Pons (tissue), 1 donor: ENCODE measurements around the gene GAS6.
"Not testable (repeated sequence)": the region's sequence is repeated elsewhere in the genome, so short reads cannot be mapped to it uniquely, and the experiment has no call there.

Experiments
- DNase-seq: peaks from one replicate; pipeline ENCODE4 v3.0.0-alpha.2; 2016; ENCODE audit warnings: low spot score

GAS6 gene

GRCh38 chr13:113867913-113868312 is 4.0 kb upstream of the GAS6 start:
- not testable (repeated sequence) for DNase-seq

GRCh38 chr13:113865427-113865826 is 1.6 kb upstream of the GAS6 start:
- DNase-seq: no peak

DNA sequence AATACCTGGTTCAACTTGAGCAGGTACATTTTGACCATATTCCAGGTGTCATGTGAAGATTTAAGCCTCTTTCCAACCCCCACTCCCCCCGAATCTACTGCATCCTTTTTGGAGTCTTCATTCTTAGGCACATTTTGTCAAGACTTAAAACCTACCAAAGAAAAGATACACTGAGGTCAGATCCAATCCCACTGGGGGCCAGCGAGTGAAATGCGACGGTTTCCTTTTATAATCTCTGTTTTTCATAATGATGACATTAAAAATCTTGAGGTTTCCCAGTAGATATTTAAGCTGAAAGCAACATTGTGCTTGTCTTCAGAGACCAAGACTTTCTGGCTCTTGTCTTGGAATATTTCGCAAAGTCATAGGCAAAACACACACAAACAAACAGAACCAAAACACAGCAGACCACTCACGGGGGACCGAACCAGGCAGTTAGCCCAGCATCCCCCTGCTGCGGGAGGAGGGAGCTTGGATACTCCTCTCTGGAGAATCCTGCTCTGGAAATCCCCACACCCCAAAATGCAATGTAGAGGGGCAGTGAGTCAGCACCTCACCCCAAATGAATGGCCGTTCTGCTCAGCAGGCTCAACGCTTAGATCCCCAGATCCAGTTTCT is 506 bp upstream of the GAS6 start:
- DNase-seq: no peak

GRCh38 chr13:113862931-113863523 is 849 bp downstream of the GAS6 start:
- DNase-seq: peak; percentile 36

- DNase-seq: no peak
These were observed 1.5 kb downstream of the GAS6 start for GRCh38 chr13:113862191-113862930.

- DNase-seq: no peak
These were observed 2.3 kb downstream of the GAS6 start for GRCh38 chr13:113861433-113862030.

DNA sequence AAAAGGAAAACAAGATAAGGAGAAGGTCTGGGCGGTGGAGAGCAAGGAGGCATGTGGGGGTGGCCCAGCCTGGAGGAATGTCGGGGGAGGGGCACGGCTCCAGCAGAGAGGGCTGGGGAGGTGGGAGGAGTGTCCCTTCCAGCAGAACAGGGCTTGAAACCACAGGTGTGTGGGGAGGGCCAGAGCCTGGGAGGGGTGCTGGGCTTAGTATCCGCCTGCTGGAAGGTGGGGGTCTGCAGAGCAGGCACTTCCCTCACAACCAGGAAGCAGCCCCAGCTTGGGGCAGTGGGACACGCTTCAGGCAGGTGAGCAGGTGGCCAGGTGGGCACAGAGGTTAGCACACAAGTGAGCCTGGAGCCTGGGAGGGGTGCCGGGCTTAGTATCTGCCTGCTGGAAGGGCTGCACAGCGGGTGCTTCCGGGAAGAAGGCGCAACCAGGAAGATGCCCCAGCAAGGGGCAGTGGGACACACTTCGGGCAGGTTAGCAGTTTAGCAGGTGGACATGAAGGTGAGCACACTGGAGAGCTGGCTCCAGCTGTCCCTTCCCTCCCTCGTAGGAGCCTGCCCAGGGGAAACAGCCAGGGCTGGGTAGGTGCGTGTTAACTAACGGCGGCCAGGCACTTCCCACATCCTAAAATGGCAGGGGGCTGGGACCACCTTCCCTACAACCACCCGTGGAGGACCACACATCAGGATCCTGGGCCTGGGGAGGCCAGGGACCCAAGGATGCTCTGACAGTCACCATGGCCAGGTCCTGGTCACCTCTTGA is 3.0 kb downstream of the GAS6 start:
- DNase-seq: no peak

DNA sequence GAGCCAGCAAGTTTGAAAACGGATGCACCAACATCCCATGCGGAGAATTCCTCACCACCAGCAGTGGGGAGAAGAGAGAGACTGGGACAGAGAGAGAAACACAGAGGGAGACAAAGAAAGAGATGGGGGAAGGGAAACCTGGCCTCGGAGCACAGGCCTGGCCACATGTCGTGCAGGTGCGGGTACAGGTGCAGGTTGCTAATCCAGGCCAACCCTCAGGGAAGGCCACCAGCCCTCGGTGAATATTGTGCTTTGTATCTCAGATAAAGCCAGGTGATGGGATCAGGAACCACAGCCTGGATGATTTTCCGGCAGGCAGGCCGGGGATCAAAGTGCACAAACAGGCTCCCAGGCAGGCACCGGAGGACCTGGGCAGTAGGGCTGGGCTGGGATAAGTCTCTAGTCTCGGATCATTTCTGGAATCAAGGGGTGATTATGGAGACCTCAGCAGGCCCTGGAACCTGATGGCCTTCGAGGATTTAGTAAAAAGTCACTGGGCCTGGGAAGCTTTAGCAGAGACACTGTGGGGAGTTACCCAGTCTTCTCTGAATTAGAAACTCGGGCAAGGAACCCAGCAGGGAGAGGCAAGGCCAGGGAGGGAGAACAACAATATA is 3.7 kb downstream of the GAS6 start:
- no peak for DNase-seq

DNA sequence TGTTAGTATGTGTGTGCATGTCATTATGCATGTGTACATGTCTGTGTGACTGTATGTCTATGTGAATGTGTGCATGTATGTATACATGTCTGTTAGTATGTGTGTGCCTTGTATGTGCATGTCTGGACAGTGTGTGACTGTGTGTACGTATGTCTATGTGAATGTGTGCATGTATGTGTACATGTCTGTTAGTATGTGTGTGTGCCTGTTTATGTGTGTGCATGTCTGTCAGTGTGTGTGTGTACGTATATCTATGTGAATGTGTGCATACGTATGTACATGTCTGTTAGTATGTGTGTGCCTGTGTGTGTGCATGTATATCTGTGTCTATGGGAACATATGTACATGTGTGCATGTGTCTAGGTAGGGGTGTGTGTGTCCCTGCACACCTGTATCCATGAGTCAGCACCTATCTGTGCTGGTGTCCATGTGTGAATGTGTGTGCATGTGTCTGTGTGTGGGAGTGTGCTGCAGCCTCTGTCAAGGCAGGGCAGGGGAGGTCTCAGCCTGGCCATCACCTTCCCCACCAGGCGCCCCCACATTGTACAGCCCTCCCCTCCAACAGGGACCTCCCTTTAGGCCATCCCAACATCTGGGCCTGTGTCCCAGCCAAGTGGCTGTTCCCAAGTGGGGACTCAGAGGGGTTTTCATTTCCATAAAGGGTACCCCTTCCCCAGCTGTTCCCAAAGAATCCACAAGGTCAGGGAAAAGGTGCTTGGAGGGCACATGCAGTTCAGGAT is 4.4 kb downstream of the GAS6 start:
- no peak for DNase-seq

- peak; percentile 45 for DNase-seq
These were observed 6.2 kb downstream of the GAS6 start for GRCh38 chr13:113857531-113858195.

GRCh38 chr13:113856716-113857065 is 7.2 kb downstream of the GAS6 start:
- no peak for DNase-seq

- DNase-seq: no peak
These were observed 7.8 kb downstream of the GAS6 start for GRCh38 chr13:113855931-113856715.

DNA sequence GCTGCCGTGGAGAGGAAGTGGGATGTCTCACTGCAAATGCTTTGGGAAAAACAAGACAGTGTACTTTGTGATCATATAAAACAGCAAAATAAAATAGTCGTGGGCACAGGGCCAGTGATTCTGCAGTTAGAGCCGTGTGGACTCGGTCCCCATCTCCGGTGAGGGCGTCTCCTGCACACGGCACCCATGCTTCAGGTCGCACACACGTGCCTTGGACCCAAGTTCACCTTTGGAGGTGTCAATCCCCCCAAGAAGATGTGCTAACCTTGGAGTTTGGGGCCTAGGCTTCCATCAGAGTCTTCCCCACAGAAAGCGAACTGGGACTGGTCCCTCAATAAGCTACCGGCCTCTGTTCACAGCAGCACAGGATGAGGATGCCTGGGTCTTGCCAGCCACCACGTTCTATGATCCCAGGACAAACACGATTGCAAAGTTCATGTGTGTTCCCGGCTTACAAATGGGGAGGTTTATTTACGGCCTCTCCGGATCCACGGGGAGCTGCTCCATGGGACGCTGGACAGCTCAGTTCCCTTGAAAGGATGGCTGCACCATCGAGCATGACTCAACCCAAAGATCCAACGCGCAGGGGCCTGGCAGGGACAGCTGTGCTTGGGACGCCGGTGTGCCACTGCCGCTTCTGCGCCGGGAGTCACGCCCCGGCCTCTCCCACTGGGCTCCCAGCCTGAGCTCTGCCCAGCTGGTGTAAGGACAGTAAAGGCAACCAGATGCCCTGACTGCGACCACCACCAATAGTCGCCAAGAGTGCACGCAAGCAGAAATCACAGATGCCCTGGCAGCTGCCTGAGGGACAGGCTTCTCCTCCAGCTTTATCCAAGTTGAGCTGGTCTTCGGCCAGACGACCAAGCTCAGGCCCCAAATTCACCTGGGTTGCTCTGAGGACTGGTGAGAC is 8.6 kb downstream of the GAS6 start:
- peak; percentile 22 for DNase-seq

GRCh38 chr13:113854238-113855011 is 9.5 kb downstream of the GAS6 start:
- peak; percentile 66 for DNase-seq

DNA sequence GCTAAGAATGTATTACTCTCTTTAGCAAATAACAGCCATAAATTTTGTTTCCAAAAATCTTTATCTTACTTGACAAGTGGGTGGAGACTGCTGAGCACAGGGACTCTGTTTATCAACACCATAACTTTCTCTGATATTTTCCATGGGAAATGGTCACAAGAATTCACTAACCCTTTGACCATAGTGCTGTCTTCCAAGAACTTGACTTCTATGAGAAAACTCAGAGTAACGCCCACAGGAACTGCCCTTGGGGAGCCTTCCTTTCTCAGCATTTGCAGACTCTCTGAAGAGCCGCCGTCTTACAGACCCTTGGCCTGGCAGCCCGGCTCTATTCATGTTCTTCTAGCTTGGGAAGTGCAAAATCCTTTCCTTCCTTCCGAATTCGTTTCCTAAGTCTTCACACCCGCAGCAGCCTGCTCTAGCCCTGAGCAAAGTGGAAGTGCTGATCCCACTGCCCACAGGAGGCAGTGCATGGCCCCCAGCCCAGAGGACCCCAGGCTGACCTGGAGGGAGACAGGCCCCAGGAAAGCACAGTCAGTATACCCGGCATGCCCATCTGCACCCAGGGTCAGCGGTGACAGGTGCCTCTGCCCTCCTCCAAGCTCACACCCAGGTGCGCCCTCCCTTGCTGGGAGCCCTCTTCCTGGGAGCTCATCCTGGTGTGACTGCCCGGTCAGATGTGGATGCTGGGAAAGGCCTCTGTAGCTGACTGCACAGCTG is 10.2 kb downstream of the GAS6 start:
- peak; percentile 9 for DNase-seq

DNA sequence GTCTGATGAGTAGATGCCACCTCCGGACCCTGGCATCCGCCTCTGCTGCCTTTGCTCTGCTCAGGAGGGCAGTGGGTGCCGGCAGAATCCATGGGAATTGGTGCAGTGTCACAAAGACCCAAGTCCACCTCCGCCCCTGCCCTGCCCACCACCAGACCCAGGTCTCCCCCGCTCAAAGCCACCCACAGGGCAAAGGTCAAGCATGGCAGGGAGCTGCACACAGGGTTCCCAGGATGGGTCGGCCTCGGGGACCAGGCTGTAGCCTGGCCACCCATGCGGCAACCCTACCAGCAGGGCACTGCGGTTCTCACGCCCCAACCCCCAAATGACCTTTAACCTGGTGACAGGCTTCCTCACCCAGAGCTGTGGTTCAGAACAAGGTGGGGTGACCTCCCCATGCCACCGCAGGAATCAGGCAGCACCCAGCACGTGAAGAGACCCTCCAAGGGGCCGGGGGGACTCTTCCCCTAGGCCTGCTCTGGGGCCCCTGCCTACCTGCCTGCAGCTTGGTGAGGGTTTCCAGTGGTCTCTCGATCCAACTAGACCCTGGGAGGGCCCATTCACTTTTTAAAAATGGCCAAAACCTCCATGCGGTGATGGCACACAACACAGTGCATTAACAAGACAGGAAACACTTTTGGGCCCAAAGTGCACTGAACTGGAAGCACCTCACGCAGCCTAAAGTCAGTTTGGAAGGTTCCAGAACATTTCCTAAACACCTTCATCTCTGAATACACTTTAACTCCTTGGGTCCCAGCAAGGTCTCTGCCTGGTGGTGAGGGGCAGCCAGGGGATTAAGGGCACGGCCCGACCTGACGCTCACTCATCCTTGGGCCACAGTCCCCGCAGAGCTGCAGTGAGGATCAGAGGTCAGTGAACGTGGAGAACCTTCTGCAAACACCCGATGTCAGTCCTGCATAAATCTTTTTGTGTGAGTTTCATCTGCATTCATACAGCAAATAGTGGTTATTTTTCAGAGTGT is 11.0 kb downstream of the GAS6 start:
- DNase-seq: no peak
